SK-N-SH treated with all-trans-retinoic acid at 6 μM for 48 hours (cell line): ENCODE data around the gene LINGO3.

ENCODE experiments used
- ATAC-seq: fragments of 200-7000 bp; cut with Tn5 transposase; 3 replicates; pipeline ENCODE4 v1.9.1; 2020; ENCODE audit warnings: mild to moderate bottlenecking, moderate library complexity
- ARNTL ChIP-seq: fragments of 450-650 bp; formaldehyde crosslinking; IDR thresholded peaks from 2 replicates; pipeline ENCODE4 v1.5.0; 2020; ENCODE audit warnings: low read depth, mild to moderate bottlenecking, moderate library complexity, borderline replicate concordance
- BACH2 ChIP-seq: fragments of 250-450 bp; sonication (Bioruptor Pico); IDR thresholded peaks from 2 replicates; pipeline ENCODE4 v1.9.0; 2021; ENCODE audit warnings: mild to moderate bottlenecking, borderline replicate concordance
- ESRRG ChIP-seq: fragments of 250-450 bp; sonication (Bioruptor Pico); IDR thresholded peaks from 2 replicates; pipeline ENCODE4 v1.6.1; 2021; ENCODE audit warnings: mild to moderate bottlenecking
- GLIS3 ChIP-seq: fragments of 250-450 bp; sonication (Bioruptor Pico); IDR thresholded peaks from 2 replicates; pipeline ENCODE4 v1.5.0; 2020; ENCODE audit warnings: mild to moderate bottlenecking, moderate library complexity
- ISL1 ChIP-seq: fragments of 250-450 bp; sonication (Bioruptor Pico); IDR thresholded peaks from 2 replicates; pipeline ENCODE4 v2.1.2; 2022; ENCODE audit warnings: mild to moderate bottlenecking, moderate library complexity
- OSR1 ChIP-seq: fragments of 250-450 bp; sonication (Bioruptor Pico); IDR thresholded peaks from 2 replicates; pipeline ENCODE4 v1.8.0; 2022; ENCODE audit warnings: moderate library complexity, mild to moderate bottlenecking, inconsistent platforms
- PPARA ChIP-seq: fragments of 250-450 bp; sonication (Bioruptor Pico); IDR thresholded peaks from 2 replicates; pipeline ENCODE4 v1.5.0; 2020; ENCODE audit warnings: mild to moderate bottlenecking, borderline replicate concordance
- SNAI2 ChIP-seq: fragments of 250-450 bp; sonication (Bioruptor Pico); IDR thresholded peaks from 2 replicates; pipeline ENCODE4 v1.5.0; 2020; ENCODE audit warnings: mild to moderate bottlenecking, moderate library complexity
- TCF4 ChIP-seq: fragments of 250-450 bp; sonication (Bioruptor Pico); IDR thresholded peaks from 2 replicates; pipeline ENCODE4 v1.8.0; 2021; ENCODE audit warnings: mild to moderate bottlenecking, moderate library complexity, borderline replicate concordance
- TOX ChIP-seq: fragments of 250-450 bp; sonication (Bioruptor Pico); IDR thresholded peaks from 2 replicates; pipeline ENCODE4 v1.8.0; 2021; ENCODE audit warnings: mild to moderate bottlenecking, moderate library complexity, borderline replicate concordance
- ZC3H10 ChIP-seq: fragments of 250-450 bp; sonication (Bioruptor Pico); IDR thresholded peaks from 2 replicates; pipeline ENCODE4 v1.5.1; 2021; ENCODE audit warnings: mild to moderate bottlenecking, moderate library complexity
- ZFP3 ChIP-seq: fragments of 250-450 bp; sonication (Bioruptor Pico); IDR thresholded peaks from 2 replicates; pipeline ENCODE4 v1.5.0; 2020; ENCODE audit warnings: mild to moderate bottlenecking, moderate library complexity
- ZFP30 ChIP-seq: fragments of 450-650 bp; formaldehyde crosslinking; IDR thresholded peaks from 2 replicates; pipeline ENCODE4 v1.5.0; 2022; ENCODE audit warnings: mild to moderate bottlenecking, moderate library complexity
- ZNF565 ChIP-seq: fragments of 450-650 bp; formaldehyde crosslinking; conservative IDR thresholded peaks from 2 replicates; pipeline ENCODE4 v1.5.0; 2020; ENCODE audit warnings: low read depth, mild to moderate bottlenecking, moderate library complexity
- ZNF8 ChIP-seq: fragments of 450-650 bp; formaldehyde crosslinking; IDR thresholded peaks from 2 replicates; pipeline ENCODE4 v1.5.0; 2020; ENCODE audit warnings: mild to moderate bottlenecking, moderate library complexity
- TF ChIP-seq, protein P1 (sequence below): fragments of 250-450 bp; sonication (Bioruptor Pico); IDR thresholded peaks from 2 replicates; pipeline ENCODE4 v1.5.1; 2020; ENCODE audit warnings: low read depth, mild to moderate bottlenecking, moderate library complexity
- TF ChIP-seq, protein P2 (sequence below): fragments of 250-450 bp; sonication (Bioruptor Pico); IDR thresholded peaks from 2 replicates; pipeline ENCODE4 v1.8.0; 2020; ENCODE audit warnings: mild to moderate bottlenecking, moderate library complexity, borderline replicate concordance
- TF ChIP-seq, protein P3 (sequence below): fragments of 250-450 bp; sonication (Bioruptor Pico); IDR thresholded peaks from 2 replicates; pipeline ENCODE4 v1.8.0; 2021; ENCODE audit warnings: low read depth, mild to moderate bottlenecking, moderate library complexity, borderline replicate concordance
- TF ChIP-seq, protein P4 (sequence below): fragments of 250-450 bp; sonication (Bioruptor Pico); IDR thresholded peaks from 2 replicates; pipeline ENCODE4 v1.5.0; 2020; ENCODE audit warnings: mild to moderate bottlenecking, moderate library complexity

Gene LINGO3

DNA sequence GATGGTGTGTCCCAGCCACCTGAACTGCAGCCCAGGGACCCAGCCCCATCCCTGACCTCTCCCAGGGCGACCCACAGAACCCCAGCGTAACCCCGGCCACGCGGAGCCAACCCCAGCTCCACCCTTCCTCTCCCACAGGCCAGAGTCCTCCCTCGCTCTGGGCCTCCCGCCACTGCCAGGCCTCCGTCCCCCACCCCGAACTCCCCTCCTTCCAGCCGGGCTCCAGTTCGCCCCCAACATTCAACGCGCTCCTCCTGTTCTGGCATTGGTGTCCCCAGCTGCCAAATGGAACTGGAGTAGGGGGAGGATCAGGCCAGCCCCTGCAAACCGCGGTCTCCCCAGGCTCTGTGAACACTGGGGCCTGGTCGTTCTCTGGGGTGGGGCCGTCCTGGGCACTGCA lies 7.4 kb downstream of the LINGO3 start:
- no peak for ATAC-seq
- no peak for TF ChIP-seq ZC3H10 (CRISPR knock-in tag)
- no peak for TF ChIP-seq ESRRG (CRISPR knock-in tag)
- no peak for TF ChIP-seq GLIS3 (CRISPR knock-in tag)

DNA sequence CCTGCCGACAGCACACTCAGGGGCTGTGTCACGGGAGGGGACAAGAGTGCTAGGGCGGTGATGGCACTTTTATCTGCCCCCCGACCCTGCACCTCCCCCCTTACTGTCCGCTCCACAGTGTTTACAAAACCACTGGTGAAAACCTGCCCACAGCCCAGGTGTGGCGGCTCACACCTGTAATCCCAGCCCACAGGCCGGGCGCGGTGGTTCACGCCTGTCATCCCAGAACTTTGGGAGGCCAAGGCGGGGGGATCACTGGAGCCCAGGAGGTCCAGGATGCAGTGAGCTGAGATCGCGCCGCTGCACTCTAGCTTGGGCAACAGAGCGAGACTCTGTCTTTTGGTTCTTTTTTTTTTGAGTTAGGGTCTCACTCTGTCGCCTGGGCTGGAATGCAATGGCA lies 11.8 kb downstream of the LINGO3 start:
- no peak for TF ChIP-seq ZNF8
- no peak for TF ChIP-seq ZNF565 (CRISPR knock-in tag)
- TF ChIP-seq TOX (CRISPR knock-in tag), result no peak
- TF ChIP-seq GLIS3 (CRISPR knock-in tag), result no peak
- TF ChIP-seq, protein P1, sequence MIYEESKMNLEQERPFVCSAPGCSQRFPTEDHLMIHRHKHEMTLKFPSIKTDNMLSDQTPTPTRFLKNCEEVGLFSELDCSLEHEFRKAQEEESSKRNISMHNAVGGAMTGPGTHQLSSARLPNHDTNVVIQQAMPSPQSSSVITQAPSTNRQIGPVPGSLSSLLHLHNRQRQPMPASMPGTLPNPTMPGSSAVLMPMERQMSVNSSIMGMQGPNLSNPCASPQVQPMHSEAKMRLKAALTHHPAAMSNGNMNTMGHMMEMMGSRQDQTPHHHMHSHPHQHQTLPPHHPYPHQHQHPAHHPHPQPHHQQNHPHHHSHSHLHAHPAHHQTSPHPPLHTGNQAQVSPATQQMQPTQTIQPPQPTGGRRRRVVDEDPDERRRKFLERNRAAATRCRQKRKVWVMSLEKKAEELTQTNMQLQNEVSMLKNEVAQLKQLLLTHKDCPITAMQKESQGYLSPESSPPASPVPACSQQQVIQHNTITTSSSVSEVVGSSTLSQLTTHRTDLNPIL, result no peak
- TF ChIP-seq, protein P2, sequence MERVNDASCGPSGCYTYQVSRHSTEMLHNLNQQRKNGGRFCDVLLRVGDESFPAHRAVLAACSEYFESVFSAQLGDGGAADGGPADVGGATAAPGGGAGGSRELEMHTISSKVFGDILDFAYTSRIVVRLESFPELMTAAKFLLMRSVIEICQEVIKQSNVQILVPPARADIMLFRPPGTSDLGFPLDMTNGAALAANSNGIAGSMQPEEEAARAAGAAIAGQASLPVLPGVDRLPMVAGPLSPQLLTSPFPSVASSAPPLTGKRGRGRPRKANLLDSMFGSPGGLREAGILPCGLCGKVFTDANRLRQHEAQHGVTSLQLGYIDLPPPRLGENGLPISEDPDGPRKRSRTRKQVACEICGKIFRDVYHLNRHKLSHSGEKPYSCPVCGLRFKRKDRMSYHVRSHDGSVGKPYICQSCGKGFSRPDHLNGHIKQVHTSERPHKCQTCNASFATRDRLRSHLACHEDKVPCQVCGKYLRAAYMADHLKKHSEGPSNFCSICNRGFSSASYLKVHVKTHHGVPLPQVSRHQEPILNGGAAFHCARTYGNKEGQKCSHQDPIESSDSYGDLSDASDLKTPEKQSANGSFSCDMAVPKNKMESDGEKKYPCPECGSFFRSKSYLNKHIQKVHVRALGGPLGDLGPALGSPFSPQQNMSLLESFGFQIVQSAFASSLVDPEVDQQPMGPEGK, result no peak
- no peak for TF ChIP-seq ISL1 (CRISPR knock-in tag)
- no peak for TF ChIP-seq ARNTL (CRISPR knock-in tag)
- TF ChIP-seq BACH2, result no peak
- TF ChIP-seq, protein P3, sequence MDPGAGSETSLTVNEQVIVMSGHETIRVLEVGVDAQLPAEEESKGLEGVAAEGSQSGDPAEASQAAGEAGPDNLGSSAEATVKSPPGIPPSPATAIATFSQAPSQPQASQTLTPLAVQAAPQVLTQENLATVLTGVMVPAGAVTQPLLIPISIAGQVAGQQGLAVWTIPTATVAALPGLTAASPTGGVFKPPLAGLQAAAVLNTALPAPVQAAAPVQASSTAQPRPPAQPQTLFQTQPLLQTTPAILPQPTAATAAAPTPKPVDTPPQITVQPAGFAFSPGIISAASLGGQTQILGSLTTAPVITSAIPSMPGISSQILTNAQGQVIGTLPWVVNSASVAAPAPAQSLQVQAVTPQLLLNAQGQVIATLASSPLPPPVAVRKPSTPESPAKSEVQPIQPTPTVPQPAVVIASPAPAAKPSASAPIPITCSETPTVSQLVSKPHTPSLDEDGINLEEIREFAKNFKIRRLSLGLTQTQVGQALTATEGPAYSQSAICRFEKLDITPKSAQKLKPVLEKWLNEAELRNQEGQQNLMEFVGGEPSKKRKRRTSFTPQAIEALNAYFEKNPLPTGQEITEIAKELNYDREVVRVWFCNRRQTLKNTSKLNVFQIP (CRISPR knock-in tag), result no peak
- TF ChIP-seq ZC3H10 (CRISPR knock-in tag), result no peak
- TF ChIP-seq PPARA (CRISPR knock-in tag), result no peak
- no peak for TF ChIP-seq SNAI2 (CRISPR knock-in tag)
- TF ChIP-seq TCF4 (CRISPR knock-in tag), result no peak
- no peak for TF ChIP-seq ZFP30 (CRISPR knock-in tag)
- no peak for TF ChIP-seq OSR1 (CRISPR knock-in tag)
- TF ChIP-seq, all 23 proteins: peak for 0
- no peak for ATAC-seq

DNA sequence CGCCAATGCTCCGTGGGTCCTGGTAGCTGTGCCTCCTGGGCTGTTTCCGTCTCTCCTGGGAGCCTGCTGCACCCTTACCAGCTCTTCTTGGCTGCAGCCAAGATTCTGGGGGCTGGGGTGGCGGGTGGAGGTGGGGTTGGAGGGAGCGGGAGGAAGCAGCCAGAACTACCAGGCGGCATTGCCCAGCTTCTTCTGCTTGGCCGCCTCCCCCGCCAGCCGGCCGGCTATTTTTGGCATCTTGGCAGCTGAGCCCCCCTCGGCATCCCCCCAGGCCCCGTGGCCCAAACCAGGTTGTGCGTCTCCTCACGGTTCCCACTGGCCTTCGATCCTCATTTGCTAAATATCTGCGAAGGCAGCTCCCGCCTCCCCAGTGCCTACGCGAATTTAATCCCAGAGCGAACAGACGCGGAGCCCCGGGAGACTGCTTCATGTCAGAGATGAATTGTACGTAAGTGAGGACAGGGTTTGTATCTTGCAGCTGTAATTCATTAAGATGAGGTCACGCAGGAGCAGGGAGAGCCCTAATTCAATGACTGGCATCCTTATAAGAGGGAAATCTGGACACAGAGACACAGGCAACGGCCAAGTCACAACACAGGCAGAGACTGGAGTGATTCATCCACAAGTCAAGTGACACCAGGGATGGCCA lies 13.1 kb downstream of the LINGO3 start:
- peak; percentile 89 for ATAC-seq
- TF ChIP-seq GLIS3 (CRISPR knock-in tag) (no peak), ZFP30 (CRISPR knock-in tag) (no peak), TCF4 (CRISPR knock-in tag) (peak; percentile 93), ZFP3 (CRISPR knock-in tag) (peak; percentile 68; the same call in 1 of the 2 replicates), TOX (CRISPR knock-in tag) (no peak), ISL1 (CRISPR knock-in tag) (peak; percentile 68; the same call in 1 of the 2 replicates)
- TF ChIP-seq, protein P1, result peak; percentile 87
- TF ChIP-seq, protein P4, sequence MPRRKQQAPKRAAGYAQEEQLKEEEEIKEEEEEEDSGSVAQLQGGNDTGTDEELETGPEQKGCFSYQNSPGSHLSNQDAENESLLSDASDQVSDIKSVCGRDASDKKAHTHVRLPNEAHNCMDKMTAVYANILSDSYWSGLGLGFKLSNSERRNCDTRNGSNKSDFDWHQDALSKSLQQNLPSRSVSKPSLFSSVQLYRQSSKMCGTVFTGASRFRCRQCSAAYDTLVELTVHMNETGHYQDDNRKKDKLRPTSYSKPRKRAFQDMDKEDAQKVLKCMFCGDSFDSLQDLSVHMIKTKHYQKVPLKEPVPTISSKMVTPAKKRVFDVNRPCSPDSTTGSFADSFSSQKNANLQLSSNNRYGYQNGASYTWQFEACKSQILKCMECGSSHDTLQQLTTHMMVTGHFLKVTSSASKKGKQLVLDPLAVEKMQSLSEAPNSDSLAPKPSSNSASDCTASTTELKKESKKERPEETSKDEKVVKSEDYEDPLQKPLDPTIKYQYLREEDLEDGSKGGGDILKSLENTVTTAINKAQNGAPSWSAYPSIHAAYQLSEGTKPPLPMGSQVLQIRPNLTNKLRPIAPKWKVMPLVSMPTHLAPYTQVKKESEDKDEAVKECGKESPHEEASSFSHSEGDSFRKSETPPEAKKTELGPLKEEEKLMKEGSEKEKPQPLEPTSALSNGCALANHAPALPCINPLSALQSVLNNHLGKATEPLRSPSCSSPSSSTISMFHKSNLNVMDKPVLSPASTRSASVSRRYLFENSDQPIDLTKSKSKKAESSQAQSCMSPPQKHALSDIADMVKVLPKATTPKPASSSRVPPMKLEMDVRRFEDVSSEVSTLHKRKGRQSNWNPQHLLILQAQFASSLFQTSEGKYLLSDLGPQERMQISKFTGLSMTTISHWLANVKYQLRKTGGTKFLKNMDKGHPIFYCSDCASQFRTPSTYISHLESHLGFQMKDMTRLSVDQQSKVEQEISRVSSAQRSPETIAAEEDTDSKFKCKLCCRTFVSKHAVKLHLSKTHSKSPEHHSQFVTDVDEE, result peak; percentile 80; the same call in 1 of the 2 replicates
